GM19372 (cell line): Measurements from ENCODE around the gene GLRA3.
A peak's percentile ranks its signal among the peaks of the same experiment; 100 is the strongest.
"Not testable (repeated sequence)": the region's sequence is repeated elsewhere in the genome, so short reads cannot be mapped to it uniquely, and the experiment has no call there.

Experiments used
- ATAC-seq: cut with Tn5 transposase; IDR thresholded peaks from one replicate; pipeline ENCODE4 v1.9.1; 2021; ENCODE audit warnings: mild to moderate bottlenecking, low read depth, moderate library complexity; ENCODE audit not compliant: unreplicated experiment

The GLRA3 gene

GRCh38 chr4:174813292-174813691, 15.8 kb downstream of the GLRA3 start:
- no peak for ATAC-seq

- no peak for ATAC-seq
Observed at GRCh38 chr4:174810834-174811233, 18.2 kb downstream of the GLRA3 start.

- ATAC-seq, result no peak
Observed at GRCh38 chr4:174808836-174809235, 20.2 kb downstream of the GLRA3 start.

- ATAC-seq, result no peak
Observed at GRCh38 chr4:174808119-174808518, 20.9 kb downstream of the GLRA3 start.

DNA sequence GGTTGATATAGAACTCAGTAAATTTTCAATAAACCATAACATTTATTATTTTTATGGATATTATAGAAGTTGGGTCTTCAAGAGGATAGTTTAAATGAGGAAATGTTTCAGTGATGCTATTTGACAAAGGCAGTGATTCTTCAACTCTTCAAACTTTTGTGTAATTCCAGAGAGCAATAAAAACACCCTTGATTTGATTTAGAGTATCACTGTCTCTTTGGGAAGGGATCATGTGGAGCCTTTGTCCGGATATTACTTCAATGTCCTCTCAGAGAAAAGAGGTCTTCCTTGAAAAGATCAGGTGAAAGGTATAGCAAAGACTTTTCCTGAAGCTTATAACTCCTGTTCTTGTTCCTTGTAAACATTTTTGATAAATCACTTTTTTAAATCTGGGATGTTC, 23.3 kb downstream of the GLRA3 start:
- ATAC-seq, result no peak

DNA sequence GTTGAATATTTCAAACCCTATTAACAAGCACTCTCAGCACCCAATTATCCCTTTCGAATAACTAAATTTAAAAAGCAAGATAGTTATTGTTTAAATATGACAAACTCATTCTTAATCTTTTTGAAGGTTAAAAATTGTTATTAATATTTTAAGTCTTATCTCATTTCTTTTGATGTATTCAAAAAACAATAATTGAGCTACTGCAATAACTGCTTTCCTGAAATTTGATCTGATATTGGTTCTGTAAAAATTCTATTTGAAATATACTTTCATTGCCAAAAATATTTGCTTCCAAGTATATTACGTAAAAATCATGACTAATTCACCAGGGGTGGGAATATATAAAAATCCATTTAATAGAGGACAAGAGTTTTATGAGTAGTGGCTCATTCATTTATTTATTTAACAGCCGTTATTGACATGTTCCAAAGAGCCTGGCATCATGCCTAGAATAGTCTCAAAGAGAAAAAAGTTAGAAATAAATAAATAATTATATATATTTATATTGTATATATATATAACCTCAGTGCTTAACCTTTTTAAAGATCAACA, 34.4 kb downstream of the GLRA3 start:
- no peak for ATAC-seq

- ATAC-seq, result no peak
Observed at GRCh38 chr4:174789657-174790056, 39.4 kb downstream of the GLRA3 start.

DNA sequence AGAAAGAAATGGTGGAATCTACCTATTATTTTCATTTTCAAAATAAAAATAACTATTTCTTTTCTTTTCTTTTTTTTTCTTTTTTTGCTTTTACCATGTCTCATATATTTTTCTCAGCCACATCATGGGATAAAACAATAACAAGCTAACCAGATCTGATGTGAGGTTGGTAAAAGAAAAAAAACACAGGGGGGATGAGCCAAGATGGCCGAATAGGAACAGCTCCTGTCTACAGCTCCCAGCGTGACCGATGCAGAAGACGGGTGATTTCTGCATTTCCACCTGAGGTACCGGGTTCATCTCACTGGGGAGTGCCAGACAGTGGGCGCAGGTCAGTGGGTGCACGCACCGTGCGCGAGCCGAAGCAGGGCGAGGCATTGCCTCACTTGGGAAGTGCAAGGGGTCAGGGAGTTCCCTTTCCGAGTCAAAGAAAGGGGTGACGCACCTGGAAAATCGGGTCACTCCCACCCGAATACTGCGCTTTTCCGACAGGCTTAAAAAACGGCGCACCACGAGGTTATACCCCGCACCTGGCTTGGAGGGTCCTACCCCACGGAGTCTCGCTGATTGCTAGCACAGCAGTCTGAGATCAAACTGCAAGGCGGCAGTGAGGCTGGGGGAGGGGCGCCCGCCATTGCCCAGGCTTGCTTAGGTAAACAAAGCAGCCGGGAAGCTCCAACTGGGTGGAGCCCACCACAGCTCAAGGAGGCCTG, 50.6 kb downstream of the GLRA3 start:
- not testable (repeated sequence) for ATAC-seq

DNA sequence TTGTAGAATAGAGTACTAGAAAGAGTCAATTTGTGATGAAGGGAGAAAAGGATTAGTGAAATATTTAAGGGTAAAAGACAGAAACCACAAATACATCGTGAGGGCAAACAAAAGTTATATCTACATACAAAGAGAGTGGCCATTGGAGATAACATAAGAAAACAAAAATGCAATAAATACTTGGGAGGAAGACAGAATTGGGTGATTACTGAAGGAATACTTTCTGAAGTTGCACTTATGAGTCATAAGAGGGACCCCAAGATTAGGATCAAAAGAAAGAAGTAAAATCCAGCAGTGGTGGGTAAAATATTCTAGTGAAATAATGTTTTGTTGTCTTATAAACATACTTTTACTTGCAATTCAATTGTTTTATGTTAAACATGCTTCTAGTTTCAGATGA, 53.7 kb downstream of the GLRA3 start:
- no peak for ATAC-seq

DNA sequence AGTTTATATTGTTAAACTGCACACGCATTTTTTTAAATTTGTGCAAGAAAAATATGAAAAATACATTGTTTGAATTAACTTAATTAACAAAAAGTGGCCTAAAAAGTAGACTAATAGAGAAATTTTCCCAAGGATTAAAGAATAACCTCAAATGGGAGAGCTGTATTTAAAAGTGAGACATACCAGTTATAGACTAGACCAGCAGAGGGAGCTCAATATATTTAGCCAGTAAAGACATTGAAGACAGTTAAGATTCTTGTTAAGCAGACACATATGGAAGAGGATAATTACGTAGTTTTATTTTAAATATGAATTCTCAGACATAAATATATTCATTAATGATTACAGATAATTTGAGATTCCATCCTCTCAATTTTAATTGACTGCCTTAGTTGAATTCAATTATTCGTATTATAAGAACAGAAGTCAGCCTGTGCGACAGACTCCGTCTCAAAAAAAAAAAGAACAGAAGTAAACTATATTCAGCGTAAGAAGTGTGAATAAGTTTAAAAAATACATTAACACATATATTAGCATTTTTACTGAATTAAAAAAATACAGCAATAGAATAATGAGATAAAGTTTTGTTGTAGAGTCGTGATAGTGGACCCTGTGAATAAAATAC, 64.8 kb downstream of the GLRA3 start:
- ATAC-seq, result peak; percentile 70

- peak; percentile 65 for ATAC-seq
Observed at GRCh38 chr4:174763454-174764104, 65.5 kb downstream of the GLRA3 start.

DNA sequence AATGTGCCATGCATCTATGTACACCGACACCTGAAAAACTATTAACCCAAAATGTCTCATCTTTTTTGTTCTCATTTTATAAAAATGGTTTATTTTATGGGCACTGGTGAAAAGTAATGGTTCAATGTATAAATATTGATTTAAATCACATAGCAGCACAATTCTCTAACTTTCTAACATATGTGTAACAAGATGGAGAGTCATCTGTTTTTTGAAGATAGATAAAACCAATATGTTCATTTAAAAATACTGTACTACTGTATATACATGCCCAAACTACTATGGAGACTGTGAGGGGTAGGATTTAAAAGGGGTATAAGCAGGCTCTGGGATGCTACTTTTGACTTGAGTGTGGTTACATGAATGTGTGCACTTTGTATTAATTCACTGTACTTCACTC, 67.6 kb downstream of the GLRA3 start:
- no peak for ATAC-seq

DNA sequence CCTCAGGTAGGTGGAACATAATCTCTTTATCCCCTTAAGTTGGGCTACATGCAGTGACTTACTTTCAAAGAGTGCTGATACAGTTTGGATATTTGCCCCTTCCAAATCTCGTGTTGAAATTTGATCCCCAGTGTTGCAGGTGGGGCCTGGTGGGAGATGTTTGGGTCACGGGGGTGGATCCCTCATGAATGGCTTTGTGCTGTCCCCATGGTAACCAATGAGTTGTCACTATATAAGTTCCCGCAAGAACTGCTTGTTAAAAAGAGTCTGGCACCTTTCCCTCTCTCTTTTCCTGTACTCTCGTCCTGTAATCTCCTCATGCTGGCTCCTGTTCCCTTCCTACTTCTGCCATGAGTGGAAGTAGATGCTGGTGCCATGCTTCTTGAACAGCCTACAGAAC, 71.3 kb downstream of the GLRA3 start:
- ATAC-seq, result no peak

DNA sequence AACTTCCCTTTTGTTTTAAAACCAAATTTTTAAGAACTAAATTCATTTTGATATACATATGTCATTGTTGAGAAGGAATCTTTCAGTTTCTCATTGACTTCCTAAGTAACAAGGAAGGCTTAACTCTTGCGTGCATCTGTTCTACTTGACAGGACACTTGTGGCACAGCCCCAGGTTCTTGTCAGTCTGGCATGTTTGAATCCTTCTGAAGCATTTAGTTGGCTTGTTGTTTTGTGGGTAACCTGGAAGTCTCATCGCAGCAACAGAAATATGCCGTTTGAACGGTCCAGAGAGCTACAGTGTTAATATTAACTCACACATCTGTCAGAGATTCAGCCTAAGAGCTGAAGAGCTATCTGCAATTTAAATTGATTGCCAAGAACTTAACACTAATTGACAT, 76.0 kb downstream of the GLRA3 start:
- no peak for ATAC-seq

GRCh38 chr4:174752026-174752425, 77.0 kb downstream of the GLRA3 start:
- ATAC-seq, result no peak

DNA sequence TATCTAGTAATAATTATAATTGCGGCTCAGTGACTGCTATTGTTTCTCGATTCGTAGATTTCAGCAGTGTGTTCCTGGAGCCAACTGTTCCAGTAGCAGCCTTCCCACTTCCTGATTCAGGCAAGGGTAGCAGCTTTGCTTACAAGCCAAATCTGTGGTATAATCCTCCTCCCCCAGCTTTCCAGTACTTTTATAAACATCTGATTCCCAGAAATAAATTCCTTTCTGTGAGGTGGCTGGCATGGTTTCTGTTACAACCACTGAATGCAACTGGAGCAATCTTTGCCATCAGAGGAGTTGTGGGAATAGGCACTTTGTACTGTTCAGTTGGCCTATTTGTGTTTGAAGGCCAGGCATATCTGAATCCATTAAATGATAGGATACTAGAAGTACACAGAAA, 80.0 kb downstream of the GLRA3 start:
- no peak for ATAC-seq

DNA sequence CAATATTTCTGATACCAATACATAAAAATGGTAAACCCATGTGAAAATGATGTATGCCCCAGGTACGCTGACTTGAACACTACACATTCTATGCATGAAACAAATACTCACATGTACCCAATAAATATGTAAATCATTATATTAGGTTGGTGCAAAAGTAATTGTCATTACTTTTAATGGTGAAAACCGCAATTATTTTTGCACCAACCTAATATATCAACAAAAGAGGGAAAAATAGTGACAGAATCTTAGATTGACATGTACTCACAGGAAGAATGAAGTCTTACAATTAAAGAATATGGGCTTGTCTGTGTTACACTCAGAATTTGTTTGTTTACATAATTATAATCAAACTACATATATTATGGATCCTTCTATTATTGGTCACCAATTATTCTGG, 82.3 kb downstream of the GLRA3 start:
- ATAC-seq, result no peak

DNA sequence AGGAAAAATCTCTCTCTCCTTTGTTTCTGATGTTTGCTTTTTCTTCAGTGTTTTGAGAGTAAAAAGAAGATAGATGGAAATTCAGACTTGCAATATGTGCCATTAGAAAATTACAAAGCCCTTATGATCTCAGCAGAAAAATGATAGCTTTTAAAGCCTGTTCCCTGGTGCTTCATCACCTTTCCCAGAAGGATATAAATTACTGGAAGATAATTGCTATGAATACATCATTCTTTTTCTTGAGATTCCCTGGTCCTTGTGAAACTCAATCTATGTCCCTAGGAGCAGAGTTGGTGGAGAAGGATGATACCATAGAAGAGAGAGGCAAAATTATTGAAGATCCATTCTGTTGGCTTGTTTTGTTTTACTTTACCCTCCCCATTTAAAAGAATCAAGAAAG, 86.5 kb downstream of the GLRA3 start:
- ATAC-seq, result no peak

- ATAC-seq, result no peak
Observed at GRCh38 chr4:174739576-174739975, 89.5 kb downstream of the GLRA3 start.

- ATAC-seq, result no peak
Observed at GRCh38 chr4:174734181-174734580, 94.9 kb downstream of the GLRA3 start.

DNA sequence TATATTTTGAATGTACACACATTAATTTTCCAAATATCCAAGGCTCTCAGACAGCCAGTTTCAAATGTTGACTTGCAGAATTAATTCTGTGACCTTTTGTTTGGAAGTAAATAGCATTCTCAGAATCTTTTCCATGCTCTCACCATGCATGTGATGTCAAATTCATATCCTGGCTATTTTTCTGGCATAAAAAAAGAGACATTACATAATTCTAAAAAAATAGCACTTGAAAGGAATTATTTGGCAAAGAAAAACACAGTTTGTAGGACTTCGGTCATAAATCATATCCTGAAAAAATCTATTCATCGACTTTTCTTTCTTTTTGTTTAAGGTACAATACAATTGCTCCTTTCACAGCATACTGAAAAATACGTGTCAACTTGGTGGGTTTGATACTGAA, 111.2 kb downstream of the GLRA3 start:
- ATAC-seq, result no peak
